ENCODE data around the gene SLC16A8. TPM values are rescaled to one million over a fixed set of nuclear protein-coding genes. Genes with fewer than 3 reads are reported as not detected.

SLC16A8 gene
- total and polyA plus RNA-seq, 2 donors (not counting 1 experiment from before 2014, with no cell fraction given) = not detected

- CTCF ChIA-PET = no interaction called here
- no peaks in the 10 kb centered on the region for H3K27me3 Mint-ChIP-seq
These were observed 26.3 kb upstream of the SLC16A8 start, which contains the start of gene BAIAP2L2 for GRCh38 chr22:38110008-38110862. TSS of gene BAIAP2L2 (minus strand) at chr22:38110684. CDS start at chr22:38110525, 159 bp downstream.

More at GRCh38 chr22:38110008-38110862, 26.3 kb upstream of the SLC16A8 start, which contains the start of gene BAIAP2L2:
- Histone ChIP-seq H3K79me2 (ENCODE audit: control insufficient read depth, insufficient read depth, low read length) (no peaks in the 10 kb centered on the region), H3K9me3 (ENCODE audit: control extremely low read depth in 1 of 3, control insufficient read depth in 2 of 3, insufficient read depth in 1 of 3, low read length in 2 of 3) (peaks cover 0 to 7% (median 0%) of the 10 kb centered on the region in 3 donors), H3K4me1 (ENCODE audit: control insufficient read depth in 2 of 2, insufficient read depth in 2 of 2, low read length in 2 of 2) (peaks cover 0 to 3% of the 10 kb centered on the region in 2 donors), H3K4me2 (replicated peaks; ENCODE audit: low read depth, low read length, poor library complexity, severe bottlenecking) (no peak within 1 kb of the TSS), H3K27me3 (replicated peaks in 1 of 4; ENCODE audit: control extremely low read depth in 1 of 4, control insufficient read depth in 3 of 4, insufficient read depth in 4 of 4, low read length in 3 of 4) (no peaks in the 10 kb centered on the region), H4K20me1 (ENCODE audit: control insufficient read depth, insufficient read depth, low read length, poor library complexity, severe bottlenecking) (no peaks in the 10 kb centered on the region), H2AFZ (ENCODE audit: insufficient read depth, low read depth, low read length, poor library complexity, severe bottlenecking) (no peak within 1 kb of the TSS), H3K27ac (ENCODE audit: low read length in 2 of 2) (no peak within 1 kb of the TSS), H3K4me3 (ENCODE audit: control extremely low read depth in 1 of 5, extremely low read depth in 1 of 5, insufficient read depth in 1 of 5, low read depth in 2 of 5, low read length in 4 of 5) (no peak within 1 kb of the TSS), H3K36me3 (replicated peaks in 1 of 2; ENCODE audit: control extremely low read depth in 1 of 2, control insufficient read depth in 1 of 2, extremely low read depth in 1 of 2, insufficient read depth in 2 of 2, low read length in 1 of 2) (peaks cover 0 to 2% of the 10 kb centered on the region in 2 experiments), H3K9ac (ENCODE audit: low read length) (no peak within 1 kb of the TSS)
- 94% methylated on average over 14 of the region's 19 CpGs for WGBS (ENCODE audit: insufficient coverage)
- POLR2A ChIA-PET = no interaction called here
- Mint-ChIP-seq H3K9me3 (ENCODE audit: insufficient read depth) (no peaks in the 10 kb centered on the region), H3K4me3 (no peak within 1 kb of the TSS), H3K27ac (peak within 1 kb of the TSS; percentile 50), H3K4me1 (peaks cover 2% of the 10 kb centered on the region)
- intact Hi-C loops (cut with micrococcal nuclease) = loop anchor here (5.0 kb wide), 1 partner anchor 92 kb away; the partner anchor contains the start of gene MAFF
- TF ChIP-seq EZH2 (IDR thresholded peaks at IDR 0.05; ENCODE audit: borderline replicate concordance, insufficient read depth, low read depth, low read length, poor library complexity, severe bottlenecking) = no peak
- TF ChIP-seq CTCF (IDR thresholded peaks at IDR 0.05) = no peak
- ATAC-seq (ENCODE audit: low read depth) (no peak), DNase-seq (no peak)
